HFFc6 (cell line): Measurements from ENCODE around the gene TSPAN18. TPM values are rescaled to one million over a fixed set of nuclear protein-coding genes. Genes with fewer than 3 reads are reported as not detected.
"Not testable (repeated sequence)": the region's sequence is repeated elsewhere in the genome, so short reads cannot be mapped to it uniquely, and the experiment has no call there.

ENCODE experiments used
- DNase-seq: peaks from one replicate; pipeline ENCODE4 v3.0.0-alpha.2; 2018
- H3K27ac Mint-ChIP-seq: 2 replicates; pipeline ENCODE4 v1.8.0; 2020; ENCODE audit warnings: mild to moderate bottlenecking, mixed read lengths
- H3K27me3 Mint-ChIP-seq: 2 replicates; pipeline ENCODE4 v1.8.0; 2021; ENCODE audit warnings: mild to moderate bottlenecking, moderate library complexity, mixed read lengths; ENCODE audit not compliant: insufficient read depth
- H3K36me3 Mint-ChIP-seq: 2 replicates; pipeline ENCODE4 v1.8.0; 2021; ENCODE audit warnings: low read depth, mixed read lengths
- H3K4me1 Mint-ChIP-seq: 2 replicates; pipeline ENCODE4 v1.8.0; 2020; ENCODE audit warnings: low read depth, mixed read lengths
- H3K4me3 Mint-ChIP-seq: 2 replicates; pipeline ENCODE4 v1.8.0; 2020; ENCODE audit warnings: mild to moderate bottlenecking, moderate library complexity, mixed read lengths
- H3K9me3 Mint-ChIP-seq: 2 replicates; pipeline ENCODE4 v1.8.0; 2020; ENCODE audit warnings: mild to moderate bottlenecking, mixed read lengths
- total RNA-seq, 6 experiments: library from RNA; stranded (reverse); fragmentation: NEBNext Ultra II Directional; extraction: Animal tissue kit (Norgen Biotek cat#: 25700); gene quantifications; 2 replicates in 1 of 6; 3 replicates in 5 of 6; pipeline ENCODE4 v1.2.3, GENCODE V29; 2021
- TF ChIP-seq, protein P1 (sequence below): fragments of 200-600 bp; sonication (generic); IDR thresholded peaks from 2 replicates; pipeline ENCODE4 v1.5.0; 2021; ENCODE audit warnings: antibody characterized with exemption, mild to moderate bottlenecking

Gene TSPAN18
- total RNA-seq, 6 experiments from 2014 or later: 0.09 TPM; not detected in 5

DNA sequence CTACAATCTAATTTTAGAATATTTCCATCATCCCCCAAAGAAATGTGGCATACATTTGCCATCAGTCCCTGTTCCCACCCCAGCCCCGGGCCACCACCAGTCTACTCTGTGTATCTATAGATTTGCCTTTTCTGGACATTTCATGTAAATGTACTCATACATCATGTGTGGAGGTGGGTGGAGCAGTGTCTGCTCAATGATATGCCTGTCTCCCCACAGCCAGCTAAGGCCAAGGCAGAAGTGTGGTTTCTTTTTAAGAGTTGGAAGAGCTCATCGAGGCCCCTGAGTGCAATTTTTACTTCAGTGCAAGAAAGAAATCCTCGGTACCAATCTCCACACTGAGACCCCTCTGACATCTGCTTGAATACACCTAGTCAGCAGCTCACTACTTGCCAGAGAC lies 143.4 kb downstream of the TSPAN18 start:
- Mint-ChIP-seq H3K9me3 (no peaks in the 10 kb centered on the region), H3K36me3 (no peaks in the 10 kb centered on the region), H3K27ac (no peak overlapping the region), H3K4me3 (no peak overlapping the region), H3K4me1 (no peaks in the 10 kb centered on the region), H3K27me3 (peaks cover 42% of the 10 kb centered on the region)
- TF ChIP-seq, protein P1, sequence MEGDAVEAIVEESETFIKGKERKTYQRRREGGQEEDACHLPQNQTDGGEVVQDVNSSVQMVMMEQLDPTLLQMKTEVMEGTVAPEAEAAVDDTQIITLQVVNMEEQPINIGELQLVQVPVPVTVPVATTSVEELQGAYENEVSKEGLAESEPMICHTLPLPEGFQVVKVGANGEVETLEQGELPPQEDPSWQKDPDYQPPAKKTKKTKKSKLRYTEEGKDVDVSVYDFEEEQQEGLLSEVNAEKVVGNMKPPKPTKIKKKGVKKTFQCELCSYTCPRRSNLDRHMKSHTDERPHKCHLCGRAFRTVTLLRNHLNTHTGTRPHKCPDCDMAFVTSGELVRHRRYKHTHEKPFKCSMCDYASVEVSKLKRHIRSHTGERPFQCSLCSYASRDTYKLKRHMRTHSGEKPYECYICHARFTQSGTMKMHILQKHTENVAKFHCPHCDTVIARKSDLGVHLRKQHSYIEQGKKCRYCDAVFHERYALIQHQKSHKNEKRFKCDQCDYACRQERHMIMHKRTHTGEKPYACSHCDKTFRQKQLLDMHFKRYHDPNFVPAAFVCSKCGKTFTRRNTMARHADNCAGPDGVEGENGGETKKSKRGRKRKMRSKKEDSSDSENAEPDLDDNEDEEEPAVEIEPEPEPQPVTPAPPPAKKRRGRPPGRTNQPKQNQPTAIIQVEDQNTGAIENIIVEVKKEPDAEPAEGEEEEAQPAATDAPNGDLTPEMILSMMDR: no peak
- DNase-seq: no peak

DNA sequence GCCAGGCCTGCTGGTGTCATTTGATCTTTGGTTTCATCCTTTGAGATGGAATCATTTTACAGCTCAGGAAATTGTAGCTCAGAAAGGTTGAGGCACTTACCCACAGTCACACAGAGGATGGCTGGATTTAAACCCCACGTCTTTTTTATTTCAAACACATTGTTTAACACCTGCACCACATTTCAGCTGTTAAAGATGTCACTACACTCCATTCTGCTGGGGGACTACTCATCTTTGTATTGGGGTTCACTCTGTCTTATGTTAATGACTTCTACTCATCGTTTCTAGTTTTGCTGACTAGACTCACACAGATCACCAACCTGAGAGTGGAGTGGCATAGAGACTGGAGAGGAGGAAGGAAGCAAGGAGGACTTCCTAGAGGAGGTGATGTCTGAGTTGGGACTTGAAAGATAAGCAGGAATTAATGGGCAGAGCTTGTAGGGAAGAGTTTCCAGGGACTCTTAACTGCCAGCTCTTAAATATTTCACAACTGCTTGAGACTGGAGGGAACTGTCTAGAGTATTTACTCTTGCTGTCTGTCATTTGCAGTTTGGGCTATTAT lies 143.9 kb downstream of the TSPAN18 start:
- Mint-ChIP-seq H3K36me3 (no peaks in the 10 kb centered on the region), H3K27ac (no peak overlapping the region), H3K4me3 (no peak overlapping the region), H3K27me3 (peaks cover 38% of the 10 kb centered on the region), H3K9me3 (no peaks in the 10 kb centered on the region), H3K4me1 (no peaks in the 10 kb centered on the region)
- TF ChIP-seq, protein P1: no peak
- no peak for DNase-seq

DNA sequence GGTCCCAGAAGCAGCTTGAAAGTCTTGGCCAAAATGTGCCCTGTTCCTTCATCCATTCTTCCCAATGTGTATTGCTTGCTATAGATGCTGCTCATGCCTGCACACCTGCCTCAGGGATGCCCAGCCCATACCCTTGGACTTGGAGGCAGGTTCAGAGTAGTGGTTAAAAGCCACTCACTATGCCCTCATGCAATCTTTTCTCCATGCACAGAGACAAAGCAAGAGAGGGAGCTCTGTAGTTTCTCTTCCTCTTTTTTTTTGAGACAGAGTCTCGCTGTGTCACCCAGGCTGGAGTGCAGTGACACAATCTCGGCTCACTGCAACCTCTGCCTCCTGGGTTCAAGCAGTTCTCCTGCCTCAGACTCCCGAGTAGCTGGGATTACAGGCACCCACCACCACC lies 144.9 kb downstream of the TSPAN18 start:
- DNase-seq, H3K4me1 Mint-ChIP-seq, H3K36me3 Mint-ChIP-seq, H3K9me3 Mint-ChIP-seq, H3K27ac Mint-ChIP-seq, H3K4me3 Mint-ChIP-seq: not testable (repeated sequence)
- H3K27me3 Mint-ChIP-seq: peaks cover 36% of the 10 kb centered on the region

DNA sequence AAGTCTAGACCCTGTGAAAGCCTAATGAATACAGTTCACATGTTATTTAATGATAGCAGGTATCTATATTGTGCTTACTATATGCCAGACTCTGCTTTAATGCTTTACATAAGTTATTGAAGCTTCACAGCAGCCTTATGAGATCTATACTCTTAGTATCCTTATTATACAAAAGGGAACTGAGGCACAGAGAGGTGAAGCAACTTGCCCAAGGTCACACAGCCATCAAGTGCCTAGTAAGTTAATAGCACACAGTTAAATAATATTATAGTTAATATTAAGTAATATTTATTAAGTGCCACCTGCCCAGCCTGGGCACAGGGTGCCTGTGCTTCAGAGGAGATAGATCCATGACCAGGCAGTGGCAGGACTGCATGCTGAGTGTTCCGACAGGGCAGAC lies 145.8 kb downstream of the TSPAN18 start:
- no peaks in the 10 kb centered on the region for H3K9me3 Mint-ChIP-seq
- no peaks in the 10 kb centered on the region for H3K36me3 Mint-ChIP-seq
- no peaks in the 10 kb centered on the region for H3K4me1 Mint-ChIP-seq
- TF ChIP-seq, protein P1: no peak
- peaks cover 36% of the 10 kb centered on the region for H3K27me3 Mint-ChIP-seq
- DNase-seq: no peak
- no peak overlapping the region for H3K27ac Mint-ChIP-seq
- H3K4me3 Mint-ChIP-seq: no peak overlapping the region

DNA sequence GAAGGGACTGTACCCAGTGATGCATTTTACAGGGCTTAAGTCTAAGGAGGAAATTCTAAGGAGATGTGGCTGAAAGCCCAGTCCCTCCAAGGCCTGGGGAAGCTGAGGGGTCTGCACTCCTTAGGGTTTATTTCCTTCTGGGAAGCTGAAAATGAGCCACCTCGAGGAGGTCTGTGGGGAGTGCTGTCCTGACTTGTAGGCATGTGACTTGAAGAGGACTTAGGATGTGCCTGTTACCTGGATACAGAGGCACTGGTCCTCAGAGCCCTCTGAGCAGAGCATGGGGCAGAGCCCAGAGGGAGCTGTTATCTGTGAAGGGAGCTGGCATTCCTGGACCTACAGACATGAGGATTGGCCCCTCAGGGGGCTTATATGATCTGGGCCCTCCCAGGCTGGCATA lies 146.8 kb downstream of the TSPAN18 start:
- peaks cover 26% of the 10 kb centered on the region for H3K27me3 Mint-ChIP-seq
- no peaks in the 10 kb centered on the region for H3K36me3 Mint-ChIP-seq
- no peak overlapping the region for H3K4me3 Mint-ChIP-seq
- no peak overlapping the region for H3K27ac Mint-ChIP-seq
- H3K4me1 Mint-ChIP-seq: no peaks in the 10 kb centered on the region
- TF ChIP-seq, protein P1: no peak
- no peak for DNase-seq
- no peaks in the 10 kb centered on the region for H3K9me3 Mint-ChIP-seq

DNA sequence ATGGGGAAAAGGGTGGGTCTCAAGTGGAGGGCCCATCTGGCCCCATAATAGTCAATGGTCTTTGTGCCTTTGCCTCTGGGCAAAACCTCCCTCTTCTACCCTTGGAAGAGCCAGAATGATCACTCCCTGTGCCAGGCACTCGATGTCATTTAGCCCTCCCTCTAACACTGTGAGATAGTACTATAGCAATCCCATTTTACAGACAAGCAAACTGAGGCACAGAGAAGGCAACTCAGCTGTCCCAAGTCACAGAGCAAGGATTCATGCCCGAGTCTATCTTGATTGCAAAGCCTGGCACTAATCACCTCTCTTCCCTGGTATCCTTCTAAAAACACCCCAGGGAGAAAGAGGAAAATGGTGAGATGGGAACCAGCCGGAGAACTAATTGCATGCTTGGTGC lies 147.5 kb downstream of the TSPAN18 start:
- H3K4me3 Mint-ChIP-seq: no peak overlapping the region
- H3K9me3 Mint-ChIP-seq: no peaks in the 10 kb centered on the region
- no peaks in the 10 kb centered on the region for H3K4me1 Mint-ChIP-seq
- no peak for DNase-seq
- TF ChIP-seq, protein P1: no peak
- H3K27me3 Mint-ChIP-seq: peaks cover 23% of the 10 kb centered on the region
- H3K27ac Mint-ChIP-seq: no peak overlapping the region
- H3K36me3 Mint-ChIP-seq: no peaks in the 10 kb centered on the region
